ENCODE results near the gene IFT25. TPM values are rescaled to one million over a fixed set of nuclear protein-coding genes. Genes with fewer than 3 reads are reported as not detected.

IFT25 gene
- total and polyA plus RNA-seq, 2 donors, result 39.9 to 52.3 TPM

Other genes starting within 250 kb of the IFT25 start
- 0.05 TPM for gene GLIS1, start 206.5 kb downstream of the IFT25 start, total RNA-seq
- 0.59 TPM for gene GLIS1, start 206.5 kb downstream of the IFT25 start, polyA plus RNA-seq
- gene NDC1, start 107.4 kb downstream of the IFT25 start, total RNA-seq, result 22.1 TPM
- gene NDC1, start 107.4 kb downstream of the IFT25 start, polyA plus RNA-seq, result 9.4 TPM
- 26.4 TPM for gene YIPF1, start 55.9 kb downstream of the IFT25 start, total RNA-seq
- gene YIPF1, start 55.9 kb downstream of the IFT25 start, polyA plus RNA-seq, result 29.6 TPM
- 0.05 TPM for gene DIO1, start 51.5 kb downstream of the IFT25 start, total RNA-seq
- 0.18 TPM for gene DIO1, start 51.5 kb downstream of the IFT25 start, polyA plus RNA-seq
- 18.7 TPM for gene LRRC42, start 651 bp upstream of the IFT25 start, total RNA-seq
- 17.5 TPM for gene LRRC42, start 651 bp upstream of the IFT25 start, polyA plus RNA-seq
- gene LDLRAD1, start 72.5 kb upstream of the IFT25 start, total RNA-seq, result not detected
- 0.18 TPM for gene LDLRAD1, start 72.5 kb upstream of the IFT25 start, polyA plus RNA-seq
- 233 TPM for gene TMEM59, start 107.5 kb upstream of the IFT25 start, total RNA-seq
- gene TMEM59, start 107.5 kb upstream of the IFT25 start, polyA plus RNA-seq, result 185 TPM
- 5.2 TPM for gene TCEANC2, start 107.9 kb upstream of the IFT25 start, total RNA-seq
- 4.0 TPM for gene TCEANC2, start 107.9 kb upstream of the IFT25 start, polyA plus RNA-seq
- gene CDCP2, start 207.3 kb upstream of the IFT25 start, total RNA-seq, result not detected
- not detected for gene CDCP2, start 207.3 kb upstream of the IFT25 start, polyA plus RNA-seq

Data from thymus (tissue), 2 donors.